ENCODE results near the gene MDN1.
"Not testable (repeated sequence)": the region's sequence is repeated elsewhere in the genome, so short reads cannot be mapped to it uniquely, and the experiment has no call there.

- TF ChIP-seq CTCF (IDR thresholded peaks at IDR 0.05); ZFX (IDR thresholded peaks at IDR 0.05; ENCODE audit: borderline replicate concordance): not testable (repeated sequence)
These were observed 178.0 kb downstream of the MDN1 start for GRCh38 chr6:89641581-89641980.

Data from 22Rv1 (cell line).